GM21723 (cell line): ENCODE data around the gene CKS1B.

ENCODE experiments used
- ATAC-seq: cut with Tn5 transposase; IDR thresholded peaks from one replicate; pipeline ENCODE4 v1.9.1; 2021; ENCODE audit warnings: mild to moderate bottlenecking, moderate library complexity; ENCODE audit not compliant: unreplicated experiment

The CKS1B gene

GRCh38 chr1:154974102-154974807, at the start of gene CKS1B:
Gene CKS1B, plus strand, starts transcription at chr1:154974681. Its CDS starts 65 bp downstream, at chr1:154974746.
- ATAC-seq, result peak; percentile 75

GRCh38 chr1:154925335-154926170, 48.9 kb upstream of the CKS1B start:
- no peak for ATAC-seq

- no peak for ATAC-seq
Observed at GRCh38 chr1:154926201-154926600, 48.3 kb upstream of the CKS1B start.

- no peak for ATAC-seq
Observed at GRCh38 chr1:154931940-154932487, 42.5 kb upstream of the CKS1B start.

- ATAC-seq, result no peak
Observed at GRCh38 chr1:154934358-154934948, 40.0 kb upstream of the CKS1B start.

- ATAC-seq, result peak; percentile 2
Observed at GRCh38 chr1:154935749-154936554, 38.5 kb upstream of the CKS1B start.

- ATAC-seq, result peak; percentile 66
Observed at GRCh38 chr1:154936555-154937084, 37.9 kb upstream of the CKS1B start, which contains the start of gene PMVK. Gene PMVK, minus strand, starts transcription at chr1:154936719. Its CDS starts 34 bp downstream, at chr1:154936685.

GRCh38 chr1:154937085-154937987, 37.1 kb upstream of the CKS1B start:
- ATAC-seq, result peak; percentile 52

GRCh38 chr1:154937988-154938386, 36.5 kb upstream of the CKS1B start:
- no peak for ATAC-seq

GRCh38 chr1:154938604-154939399, 35.7 kb upstream of the CKS1B start:
- no peak for ATAC-seq

GRCh38 chr1:154940213-154940560, 34.3 kb upstream of the CKS1B start:
- no peak for ATAC-seq

- no peak for ATAC-seq
Observed at GRCh38 chr1:154940651-154941194, 33.8 kb upstream of the CKS1B start.

- ATAC-seq, result no peak
Observed at GRCh38 chr1:154941333-154942013, 33.0 kb upstream of the CKS1B start.

- no peak for ATAC-seq
Observed at GRCh38 chr1:154943649-154944400, 30.7 kb upstream of the CKS1B start.

- no peak for ATAC-seq
Observed at GRCh38 chr1:154944401-154945159, 29.9 kb upstream of the CKS1B start.
